DMS153 (cell line): Measurements from ENCODE around the gene C11orf58.

Source experiments
- DNase-seq: peaks from one replicate; lab custom pipeline; 2025; lab: John Stamatoyannopoulos, UW

C11orf58 gene

GRCh38 chr11:16804104-16804947 lies 65.9 kb downstream of the C11orf58 start:
- no peak for DNase-seq

GRCh38 chr11:16805938-16806337 lies 67.5 kb downstream of the C11orf58 start:
- DNase-seq, result no peak

GRCh38 chr11:16806791-16807190 lies 68.3 kb downstream of the C11orf58 start:
- DNase-seq, result no peak

- no peak for DNase-seq
Measured at GRCh38 chr11:16807306-16807705, 68.9 kb downstream of the C11orf58 start.
